Neutrophil (primary cell): ENCODE data around the gene PTPRN2.

Experiments
- H3K27ac ChIP-seq: fragments of 200-600 bp; sonication (generic); 2 replicates; pipeline ENCODE4 v1.5.1; 2016; ENCODE audit warnings: mild to moderate bottlenecking, moderate library complexity
- H3K27me3 ChIP-seq: fragments of 200-600 bp; sonication (generic); 2 replicates; pipeline ENCODE4 v1.6.0; 2016; ENCODE audit warnings: mild to moderate bottlenecking
- H3K36me3 ChIP-seq: fragments of 200-600 bp; sonication (generic); 2 replicates; pipeline ENCODE4 v1.5.1; 2017
- H3K4me1 ChIP-seq, 2 experiments: fragments of 200-600 bp in 1 of 2; sonication (generic) in 1 of 2; 1 replicate in 1 of 2; 2 replicates in 1 of 2; pipeline versions ENCODE4 v1.5.1 to v1.6.1; 2013 to 2016; ENCODE audit warnings: low read depth in 1 of 2, low read length in 1 of 2, mild to moderate bottlenecking in 1 of 2, moderate library complexity in 1 of 2; ENCODE audit not compliant: control insufficient read depth in 1 of 2, insufficient read depth in 1 of 2
- H3K4me3 ChIP-seq, 2 experiments: fragments of 200-600 bp in 1 of 2; sonication (generic) in 1 of 2; 1 replicate in 1 of 2; 2 replicates in 1 of 2; pipeline ENCODE4 v1.5.1; 2013 to 2016; ENCODE audit warnings: low read depth in 1 of 2, low read length in 1 of 2, mild to moderate bottlenecking in 1 of 2, moderate library complexity in 1 of 2
- H3K9me3 ChIP-seq: fragments of 200-600 bp; sonication (generic); 2 replicates; pipeline ENCODE4 v1.5.1; 2016
- CTCF ChIP-seq: fragments of 200-600 bp; sonication (generic); IDR thresholded peaks from 2 replicates; pipeline ENCODE4 v1.5.1; 2016; ENCODE audit warnings: antibody characterized with exemption

PTPRN2 gene

DNA sequence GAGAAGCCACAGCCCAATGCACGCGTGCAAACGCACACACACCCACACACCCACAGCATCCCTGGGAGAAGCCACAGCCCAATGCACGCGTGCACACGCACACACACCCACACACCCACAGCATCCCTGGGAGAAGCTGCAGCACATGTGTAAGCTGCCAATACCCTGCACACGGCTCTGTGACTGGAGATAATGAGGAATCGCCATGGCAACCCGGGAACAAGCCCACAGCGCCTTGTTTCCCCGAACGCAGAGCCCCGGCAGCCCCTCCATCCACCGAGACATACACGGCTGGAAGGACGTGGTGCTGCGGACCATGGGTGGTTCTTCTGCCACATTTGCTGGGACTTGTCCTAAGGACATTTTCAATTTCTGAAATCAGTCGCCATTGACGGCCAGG, 221.3 kb downstream of the PTPRN2 start:
- H3K4me1 ChIP-seq, result no peaks in the 10 kb centered on the region
- H3K4me3 ChIP-seq, result no peak overlapping the region
- TF ChIP-seq CTCF, result no peak
- H3K27ac ChIP-seq, result no peak overlapping the region
- H3K27me3 ChIP-seq, result no peaks in the 10 kb centered on the region
- no peaks in the 10 kb centered on the region for H3K9me3 ChIP-seq
- H3K36me3 ChIP-seq, result no peaks in the 10 kb centered on the region

DNA sequence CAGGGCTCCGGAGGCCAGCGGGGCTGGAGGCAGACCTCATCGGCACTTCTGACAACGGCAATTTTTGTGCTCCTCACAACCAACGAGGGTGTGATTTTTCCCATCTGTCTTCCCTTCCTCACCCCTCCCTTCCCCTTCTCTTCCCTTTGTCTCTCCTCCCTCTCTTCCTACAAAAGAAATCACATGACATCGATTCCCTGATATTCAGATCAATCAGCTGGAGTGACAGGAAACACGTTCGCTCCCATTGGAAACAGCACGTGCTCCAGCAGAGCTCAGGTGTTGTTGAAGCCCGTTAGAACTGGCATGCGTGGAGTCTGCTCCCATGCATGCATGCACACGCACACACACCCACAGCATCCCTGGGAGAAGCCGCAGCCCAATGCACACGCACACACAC, 222.4 kb downstream of the PTPRN2 start:
- Histone ChIP-seq H3K4me3 (no peak overlapping the region), H3K9me3 (no peaks in the 10 kb centered on the region), H3K27ac (no peak overlapping the region), H3K36me3 (no peaks in the 10 kb centered on the region), H3K27me3 (no peaks in the 10 kb centered on the region), H3K4me1 (no peaks in the 10 kb centered on the region)
- no peak for TF ChIP-seq CTCF

- Histone ChIP-seq H3K36me3 (no peaks in the 10 kb centered on the region), H3K9me3 (no peaks in the 10 kb centered on the region), H3K4me3 (no peak overlapping the region), H3K27ac (no peak overlapping the region), H3K4me1 (no peaks in the 10 kb centered on the region), H3K27me3 (no peaks in the 10 kb centered on the region)
- TF ChIP-seq CTCF, result no peak
Measured at GRCh38 chr7:158364451-158364850, 223.2 kb downstream of the PTPRN2 start.

DNA sequence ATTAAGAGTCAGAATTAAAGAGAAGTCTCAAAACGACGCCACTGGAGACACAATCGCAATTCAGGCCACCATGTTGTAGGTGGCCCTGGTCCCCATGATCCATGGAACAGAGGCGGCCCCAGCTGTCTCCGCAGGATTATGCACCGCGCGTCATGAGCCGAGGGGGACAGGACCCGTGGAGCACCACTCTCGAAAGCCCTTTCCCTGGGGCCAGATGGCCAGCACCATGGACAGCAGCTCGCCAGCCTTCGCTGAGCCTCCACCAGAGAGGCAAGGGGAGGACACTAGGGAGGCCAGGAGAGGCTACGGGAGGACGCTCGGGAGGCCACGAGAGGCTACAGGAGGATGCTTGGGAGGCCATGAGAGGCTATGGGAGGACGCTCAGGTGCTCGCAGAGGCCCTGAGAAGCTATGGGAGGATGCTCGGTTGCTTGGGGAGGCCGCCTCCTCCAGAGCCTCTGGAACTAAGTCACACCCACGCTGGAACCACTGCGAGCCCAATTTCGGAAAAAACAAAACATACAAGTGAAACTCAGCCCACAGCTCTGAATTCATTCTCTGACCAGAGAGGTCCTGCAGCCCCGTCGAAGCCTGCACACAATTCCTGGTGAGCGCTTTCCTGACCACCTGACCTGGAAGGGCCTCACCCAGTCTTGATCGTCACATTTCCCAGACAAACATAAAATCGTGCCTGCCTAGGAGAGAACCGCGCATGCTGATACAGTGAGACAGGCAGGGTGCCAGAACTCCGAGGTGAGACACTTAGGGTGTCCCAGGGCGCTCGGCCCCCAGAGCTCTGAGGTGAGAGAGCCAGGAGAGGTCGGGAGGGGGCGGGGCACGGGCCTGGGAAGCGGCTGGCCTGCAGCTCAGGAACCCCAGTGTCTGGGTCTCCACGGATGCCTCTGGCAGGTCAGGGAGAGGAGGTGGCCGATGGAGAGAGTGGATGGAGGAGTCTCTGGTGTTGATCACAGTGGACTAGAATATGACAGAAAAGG, 224.4 kb downstream of the PTPRN2 start:
- no peaks in the 10 kb centered on the region for H3K27me3 ChIP-seq

DNA sequence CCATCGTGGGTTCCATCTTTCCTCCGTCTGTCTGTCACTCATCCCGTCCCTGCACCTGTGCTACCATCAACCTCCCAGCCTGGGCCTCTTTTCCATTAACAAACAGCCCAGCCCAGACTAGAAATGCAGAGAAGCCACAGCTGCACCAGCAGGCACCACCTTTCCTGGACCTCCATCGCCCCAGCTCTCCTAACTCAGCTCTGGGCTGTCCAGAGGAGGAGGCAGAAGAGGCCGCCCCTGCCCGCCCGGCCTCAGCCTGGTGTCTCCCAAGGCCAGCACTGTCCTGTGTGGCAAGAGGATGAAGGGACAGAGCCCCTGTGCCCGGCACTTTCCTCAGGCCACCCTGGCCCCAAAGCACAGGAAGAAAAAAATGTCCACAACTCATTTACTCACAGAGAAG, 225.6 kb downstream of the PTPRN2 start:
- Histone ChIP-seq H3K9me3 (no peaks in the 10 kb centered on the region), H3K4me3 (no peak overlapping the region), H3K4me1 (no peaks in the 10 kb centered on the region), H3K27ac (no peak overlapping the region), H3K27me3 (no peaks in the 10 kb centered on the region), H3K36me3 (no peaks in the 10 kb centered on the region)
- TF ChIP-seq CTCF, result no peak

More for the DNA sequence above, 224.4 kb downstream of the PTPRN2 start:
- no peak for TF ChIP-seq CTCF
- H3K9me3 ChIP-seq, result no peaks in the 10 kb centered on the region
- H3K27ac ChIP-seq, result no peak overlapping the region
- H3K36me3 ChIP-seq, result no peaks in the 10 kb centered on the region
- no peak overlapping the region for H3K4me3 ChIP-seq
- no peaks in the 10 kb centered on the region for H3K4me1 ChIP-seq
